ENCODE data around the gene PRKCE.

GRCh38 chr2:45781464-45781811 is 130.0 kb downstream of the PRKCE start:
- TF ChIP-seq GATA3 (IDR thresholded peaks at IDR 0.05; ENCODE audit: low read depth, low read length) (no peak), GATA2 (IDR thresholded peaks at IDR 0.05; ENCODE audit: low read depth, low read length) (no peak)
